Immature natural killer cell (primary cell): ENCODE measurements around the gene GSG1L. TPM values are rescaled to one million over a fixed set of nuclear protein-coding genes. Genes with fewer than 3 reads are reported as not detected.

Experiments
- DNase-seq, 3 donors: peaks; one replicate each; pipeline ENCODE4 v3.0.0; 2022; ENCODE audit warnings: mixed read lengths in 1 of 3
- H3K27ac Mint-ChIP-seq, 6 donors: one replicate each; pipeline ENCODE4 v1.8.0; 2020; ENCODE audit warnings: mixed read lengths in 6 of 6, mild to moderate bottlenecking in 5 of 6, inconsistent platforms in 4 of 6, moderate library complexity in 3 of 6
- H3K27me3 Mint-ChIP-seq, 3 donors: one replicate each; pipeline ENCODE4 v1.8.0; 2020 to 2021; ENCODE audit warnings: low read depth in 3 of 3, mild to moderate bottlenecking in 3 of 3, mixed read lengths in 3 of 3, moderate library complexity in 3 of 3, inconsistent platforms in 1 of 3
- H3K36me3 Mint-ChIP-seq, 3 donors: one replicate each; pipeline ENCODE4 v1.8.0; 2020; ENCODE audit warnings: mixed read lengths in 3 of 3, inconsistent platforms in 2 of 3, mild to moderate bottlenecking in 2 of 3
- H3K4me1 Mint-ChIP-seq, 2 donors: one replicate each; pipeline ENCODE4 v1.8.0; 2020; ENCODE audit warnings: inconsistent platforms in 2 of 2, mild to moderate bottlenecking in 2 of 2, mixed read lengths in 2 of 2, moderate library complexity in 1 of 2
- H3K4me3 Mint-ChIP-seq, 5 donors: one replicate each; pipeline ENCODE4 v1.8.0; 2020; ENCODE audit warnings: mild to moderate bottlenecking in 5 of 5, mixed read lengths in 5 of 5, inconsistent platforms in 3 of 5, moderate library complexity in 3 of 5
- H3K9me3 Mint-ChIP-seq, 6 donors: one replicate each; pipeline ENCODE4 v1.8.0; 2020; ENCODE audit warnings: mild to moderate bottlenecking in 6 of 6, mixed read lengths in 6 of 6, inconsistent platforms in 4 of 6, moderate library complexity in 3 of 6
- polyA plus RNA-seq, 3 donors: library from polyadenylated mRNA; unstranded; fragments of 300-500 nt; fragmentation: Illumina TruSeq; gene quantifications; one replicate each; pipeline ENCODE4 v1.2.3, GENCODE V29; 2021

Gene GSG1L
- polyA plus RNA-seq, 3 donors from 2014 or later = not detected

DNA sequence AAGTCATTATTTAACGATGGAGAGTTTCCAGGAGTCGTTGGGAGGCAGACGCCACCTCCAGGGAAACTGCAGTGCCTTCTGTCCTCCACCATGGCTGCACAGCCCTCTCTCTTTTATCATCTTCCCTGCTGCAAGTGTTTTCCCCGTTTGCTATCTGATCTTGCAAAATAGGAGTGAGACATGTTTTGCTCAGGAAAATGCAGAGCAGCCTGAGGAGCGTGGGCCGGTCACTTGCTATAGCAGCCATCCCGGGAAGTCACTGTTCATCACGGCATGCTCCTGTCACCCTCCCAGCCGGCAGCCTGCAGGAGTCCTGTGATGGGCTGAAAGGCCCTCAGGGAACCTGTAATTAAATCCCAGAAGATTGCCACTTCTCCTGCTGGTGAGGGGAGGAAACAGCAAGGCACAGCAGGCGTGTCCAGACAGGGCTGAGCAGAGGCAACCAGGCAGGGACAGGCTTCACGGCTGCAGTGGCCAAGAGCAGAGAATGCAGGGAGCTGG lies 143.1 kb downstream of the GSG1L start:
- no peak overlapping the region for H3K27ac Mint-ChIP-seq
- no peaks in the 10 kb centered on the region for H3K36me3 Mint-ChIP-seq
- peaks cover 0 to 15% (median 13%) of the 10 kb centered on the region in 3 donors for H3K27me3 Mint-ChIP-seq
- no peak overlapping the region for H3K4me3 Mint-ChIP-seq
- H3K9me3 Mint-ChIP-seq = no peaks in the 10 kb centered on the region
- no peak for DNase-seq
- no peaks in the 10 kb centered on the region for H3K4me1 Mint-ChIP-seq

- no peaks in the 10 kb centered on the region for H3K4me1 Mint-ChIP-seq
- H3K27me3 Mint-ChIP-seq = peaks cover 0 to 11% (median 8%) of the 10 kb centered on the region in 3 donors
- no peak overlapping the region for H3K27ac Mint-ChIP-seq
- H3K4me3 Mint-ChIP-seq = no peak overlapping the region
- DNase-seq = no peak
- H3K9me3 Mint-ChIP-seq = no peaks in the 10 kb centered on the region
- H3K36me3 Mint-ChIP-seq = no peaks in the 10 kb centered on the region
Measured at GRCh38 chr16:27918755-27919154, 144.8 kb downstream of the GSG1L start.

GRCh38 chr16:27917949-27918348 lies 145.6 kb downstream of the GSG1L start:
- DNase-seq = no peak
- no peak overlapping the region for H3K4me3 Mint-ChIP-seq
- H3K9me3 Mint-ChIP-seq = no peaks in the 10 kb centered on the region
- H3K27me3 Mint-ChIP-seq = peaks cover 0 to 11% (median 8%) of the 10 kb centered on the region in 3 donors
- H3K4me1 Mint-ChIP-seq = no peaks in the 10 kb centered on the region
- no peak overlapping the region for H3K27ac Mint-ChIP-seq
- no peaks in the 10 kb centered on the region for H3K36me3 Mint-ChIP-seq

GRCh38 chr16:27911486-27911885 lies 152.0 kb downstream of the GSG1L start:
- H3K27me3 Mint-ChIP-seq = peaks cover 3 to 8% (median 3%) of the 10 kb centered on the region in 3 donors

GRCh38 chr16:27907457-27907972 lies 156.0 kb downstream of the GSG1L start:
- Mint-ChIP-seq H3K4me1 (no peaks in the 10 kb centered on the region), H3K27me3 (peaks cover 3 to 12% (median 3%) of the 10 kb centered on the region in 3 donors), H3K9me3 (no peaks in the 10 kb centered on the region), H3K27ac (no peak overlapping the region), H3K4me3 (no peak overlapping the region), H3K36me3 (no peaks in the 10 kb centered on the region)
- no peak for DNase-seq

More at GRCh38 chr16:27911486-27911885, 152.0 kb downstream of the GSG1L start:
- Mint-ChIP-seq H3K9me3 (no peaks in the 10 kb centered on the region), H3K36me3 (no peaks in the 10 kb centered on the region), H3K4me1 (no peaks in the 10 kb centered on the region), H3K4me3 (no peak overlapping the region), H3K27ac (no peak overlapping the region)
- DNase-seq = no peak

DNA sequence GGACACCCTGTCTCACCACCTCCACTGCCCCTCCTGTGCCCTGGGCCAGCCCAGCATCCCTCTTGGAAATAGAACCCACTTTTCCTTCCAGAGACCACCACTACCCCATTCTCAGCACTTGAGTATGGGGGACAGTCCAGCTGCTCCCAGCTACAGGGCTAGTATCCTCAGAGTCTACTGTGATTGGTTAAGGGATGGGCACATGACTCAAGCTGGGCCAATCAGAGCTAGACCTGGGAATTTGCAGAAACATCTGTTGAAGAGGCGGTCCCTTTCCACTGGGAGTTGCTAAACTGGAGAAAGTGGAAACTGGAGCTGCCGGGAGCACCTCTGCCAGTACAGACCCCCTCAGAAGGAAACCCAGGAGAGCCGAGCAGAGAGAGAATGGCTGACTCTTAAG lies 156.6 kb downstream of the GSG1L start:
- Mint-ChIP-seq H3K36me3 (no peaks in the 10 kb centered on the region), H3K9me3 (no peaks in the 10 kb centered on the region), H3K27ac (peak overlapping the region in 1 of 6 donors; percentile 1), H3K27me3 (peaks cover 3 to 12% (median 5%) of the 10 kb centered on the region in 3 donors), H3K4me3 (no peak overlapping the region), H3K4me1 (no peaks in the 10 kb centered on the region)
- no peak for DNase-seq

GRCh38 chr16:27903046-27903655 lies 160.4 kb downstream of the GSG1L start:
- peaks cover 5 to 10% (median 6%) of the 10 kb centered on the region in 3 donors for H3K27me3 Mint-ChIP-seq
- H3K4me1 Mint-ChIP-seq = no peaks in the 10 kb centered on the region
- no peak for DNase-seq
- no peak overlapping the region for H3K27ac Mint-ChIP-seq
- H3K4me3 Mint-ChIP-seq = no peak overlapping the region
- no peaks in the 10 kb centered on the region for H3K36me3 Mint-ChIP-seq
- no peaks in the 10 kb centered on the region for H3K9me3 Mint-ChIP-seq

GRCh38 chr16:27902551-27902950 lies 161.0 kb downstream of the GSG1L start:
- Mint-ChIP-seq H3K9me3 (no peaks in the 10 kb centered on the region), H3K27me3 (peaks cover 5 to 10% (median 6%) of the 10 kb centered on the region in 3 donors), H3K4me1 (no peaks in the 10 kb centered on the region)

GRCh38 chr16:27901956-27902355 lies 161.6 kb downstream of the GSG1L start:
- Mint-ChIP-seq H3K36me3 (no peaks in the 10 kb centered on the region), H3K4me1 (no peaks in the 10 kb centered on the region), H3K4me3 (no peak overlapping the region), H3K27me3 (peaks cover 4 to 10% (median 5%) of the 10 kb centered on the region in 3 donors), H3K27ac (no peak overlapping the region), H3K9me3 (no peaks in the 10 kb centered on the region)
- DNase-seq = no peak

More at GRCh38 chr16:27902551-27902950, 161.0 kb downstream of the GSG1L start:
- DNase-seq = no peak
- H3K27ac Mint-ChIP-seq = no peak overlapping the region
- H3K4me3 Mint-ChIP-seq = no peak overlapping the region
- no peaks in the 10 kb centered on the region for H3K36me3 Mint-ChIP-seq

DNA sequence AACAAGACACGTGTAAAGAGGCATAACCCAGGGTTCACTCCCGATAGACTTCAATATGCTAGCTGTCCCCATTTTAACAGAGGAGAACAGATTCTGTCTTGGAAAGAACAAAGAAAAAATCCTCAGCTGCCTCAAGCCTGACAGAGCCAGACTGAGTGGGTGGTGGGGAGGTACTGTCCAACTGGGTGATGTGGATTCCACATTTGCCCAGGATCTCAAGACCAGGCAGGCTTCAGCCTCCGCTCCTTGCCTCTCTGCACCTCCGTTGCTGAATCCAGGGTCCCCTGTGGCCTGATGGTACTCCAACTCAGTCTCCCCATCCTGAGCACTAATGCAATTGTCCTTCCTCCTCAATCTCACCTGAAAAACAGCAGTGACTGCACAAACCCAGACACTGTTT lies 163.8 kb downstream of the GSG1L start:
- Mint-ChIP-seq H3K9me3 (no peaks in the 10 kb centered on the region), H3K4me1 (no peaks in the 10 kb centered on the region), H3K27me3 (peaks cover 4 to 10% (median 5%) of the 10 kb centered on the region in 3 donors), H3K27ac (no peak overlapping the region), H3K4me3 (no peak overlapping the region), H3K36me3 (no peaks in the 10 kb centered on the region)
- DNase-seq = no peak

GRCh38 chr16:27894386-27894785 lies 169.1 kb downstream of the GSG1L start:
- Mint-ChIP-seq H3K4me3 (no peak overlapping the region), H3K27me3 (peaks cover 3 to 5% (median 5%) of the 10 kb centered on the region in 3 donors), H3K36me3 (no peaks in the 10 kb centered on the region), H3K27ac (no peak overlapping the region), H3K4me1 (no peaks in the 10 kb centered on the region), H3K9me3 (no peaks in the 10 kb centered on the region)
- DNase-seq = no peak

DNA sequence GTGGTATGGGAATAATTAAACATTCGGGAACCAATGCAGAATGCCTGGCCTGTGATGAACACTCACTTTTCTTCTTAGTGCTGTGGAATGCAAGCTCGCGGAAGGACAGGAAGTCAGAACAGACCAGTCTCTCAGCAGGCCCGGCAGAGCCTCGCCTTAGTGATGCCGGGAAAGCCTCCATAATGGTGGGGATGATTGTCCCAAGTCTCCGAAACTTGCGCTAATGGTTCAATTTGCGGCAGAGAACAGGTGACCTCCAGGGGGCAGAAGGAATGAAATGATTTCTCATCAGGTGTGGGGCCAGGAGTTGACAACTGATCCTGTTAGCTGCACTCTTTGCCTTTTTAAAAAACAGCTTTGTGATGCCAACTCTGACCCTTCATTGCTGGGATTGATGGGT lies 170.6 kb downstream of the GSG1L start:
- DNase-seq = no peak
- Mint-ChIP-seq H3K27me3 (peaks cover 3 to 9% (median 8%) of the 10 kb centered on the region in 3 donors), H3K36me3 (no peaks in the 10 kb centered on the region), H3K27ac (no peak overlapping the region), H3K4me1 (no peaks in the 10 kb centered on the region), H3K4me3 (no peak overlapping the region), H3K9me3 (no peaks in the 10 kb centered on the region)

- Mint-ChIP-seq H3K27ac (no peak overlapping the region), H3K9me3 (no peaks in the 10 kb centered on the region), H3K4me3 (no peak overlapping the region), H3K4me1 (no peaks in the 10 kb centered on the region), H3K27me3 (peaks cover 6 to 16% (median 11%) of the 10 kb centered on the region in 3 donors), H3K36me3 (no peaks in the 10 kb centered on the region)
- no peak for DNase-seq
Measured at GRCh38 chr16:27890866-27891265, 172.6 kb downstream of the GSG1L start.

DNA sequence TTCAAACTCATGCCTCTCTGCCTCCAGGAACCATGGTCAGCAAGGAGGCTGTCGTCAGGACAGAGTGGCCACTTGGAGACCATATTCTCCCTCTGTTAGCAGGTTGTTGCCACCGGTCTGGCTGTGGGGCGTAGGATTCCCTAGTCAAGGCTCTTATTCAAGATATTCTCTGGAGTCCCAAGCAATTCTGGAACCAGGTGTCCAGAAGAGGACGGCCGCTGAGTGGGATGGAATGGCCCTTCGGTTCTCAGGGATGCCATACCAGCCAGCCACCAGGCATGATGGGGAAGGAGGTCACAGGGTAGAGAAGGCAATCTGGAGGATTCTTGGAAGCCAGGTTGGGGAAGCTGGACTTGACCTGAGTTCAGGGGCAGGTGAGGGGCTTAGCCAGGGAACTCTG lies 173.5 kb downstream of the GSG1L start:
- Mint-ChIP-seq H3K4me3 (no peak overlapping the region), H3K27ac (no peak overlapping the region), H3K4me1 (no peaks in the 10 kb centered on the region), H3K9me3 (no peaks in the 10 kb centered on the region), H3K36me3 (no peaks in the 10 kb centered on the region), H3K27me3 (peaks cover 6 to 18% (median 11%) of the 10 kb centered on the region in 3 donors)
- DNase-seq = no peak

DNA sequence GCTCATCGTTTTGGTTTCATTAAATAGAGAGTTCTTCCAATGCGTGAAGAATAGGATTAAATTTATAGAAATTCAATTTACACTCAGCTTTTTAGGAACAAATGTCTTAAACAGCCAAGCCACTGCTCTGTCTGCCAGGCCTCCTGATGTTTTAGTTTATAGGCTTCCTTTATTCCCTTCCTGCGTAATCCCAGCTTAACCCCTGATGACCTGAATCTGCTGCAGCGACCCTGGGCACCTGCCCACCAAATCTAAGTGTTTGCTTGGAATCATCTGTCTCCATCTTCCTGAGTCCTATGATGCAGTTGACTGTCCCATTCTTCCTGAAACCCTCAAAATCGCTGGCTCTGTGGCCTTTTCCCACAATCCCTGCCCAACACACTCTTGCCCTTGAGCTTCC lies 179.9 kb downstream of the GSG1L start:
- no peak for DNase-seq
- no peaks in the 10 kb centered on the region for H3K4me1 Mint-ChIP-seq
- H3K27ac Mint-ChIP-seq = no peak overlapping the region
- H3K36me3 Mint-ChIP-seq = no peaks in the 10 kb centered on the region
- no peak overlapping the region for H3K4me3 Mint-ChIP-seq
- H3K27me3 Mint-ChIP-seq = peaks cover 4 to 19% (median 13%) of the 10 kb centered on the region in 3 donors
- H3K9me3 Mint-ChIP-seq = peaks cover 0 to 3% (median 0%) of the 10 kb centered on the region in 6 donors
